CD4-positive, alpha-beta T cell treated with Interleukin-21 for 1 hour (primary cell): ENCODE results near the gene SPATA20.

Source experiments
- DNase-seq: peaks from one replicate; pipeline ENCODE4 v3.0.0-alpha.2; 2020

Gene SPATA20

GRCh38 chr17:50604513-50604912 lies 57.5 kb downstream of the SPATA20 start:
- no peak for DNase-seq

GRCh38 chr17:50605429-50605828 lies 58.5 kb downstream of the SPATA20 start:
- no peak for DNase-seq
